NCI-H460 (cell line): ENCODE results near the gene CCDC40. TPM values are rescaled to one million over a fixed set of nuclear protein-coding genes. Genes with fewer than 3 reads are reported as not detected.

ENCODE experiments used
- DNase-seq: peaks from one replicate; pipeline ENCODE4 v3.0.0-alpha.2; 2016; ENCODE audit warnings: low read depth; ENCODE audit errors: extremely low read depth
- small RNA-seq, 2 experiments: library from RNA; depleted of rRNA; stranded (forward); fragments of <200 nt; gene quantifications; one replicate each; pipeline ENCODE3, GENCODE V24; 2014
- total RNA-seq: library from RNA; depleted of rRNA; stranded (reverse); fragments of >200 nt; shearing (Covaris generic); gene quantifications from 2 replicates; pipeline ENCODE4 v1.2.3, GENCODE V29; 2014; rRNA removed

CCDC40 gene
- total RNA-seq, 1 experiment from 2014 or later: 2.0 TPM

DNA sequence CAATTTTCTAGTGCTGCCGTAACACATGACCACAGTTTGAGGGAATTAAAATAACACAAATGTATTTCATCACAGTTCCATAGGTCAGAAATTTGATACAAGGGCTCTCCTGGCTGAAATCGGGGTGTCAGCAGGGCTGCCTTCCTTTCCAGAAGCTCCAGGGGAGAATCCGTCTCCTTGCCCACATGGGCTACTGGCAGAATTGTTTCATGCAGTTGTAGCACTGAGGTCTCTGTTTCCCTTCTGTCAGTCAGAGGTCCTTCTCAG is 89.9 kb downstream of the CCDC40 start:
- DNase-seq: no peak

DNA sequence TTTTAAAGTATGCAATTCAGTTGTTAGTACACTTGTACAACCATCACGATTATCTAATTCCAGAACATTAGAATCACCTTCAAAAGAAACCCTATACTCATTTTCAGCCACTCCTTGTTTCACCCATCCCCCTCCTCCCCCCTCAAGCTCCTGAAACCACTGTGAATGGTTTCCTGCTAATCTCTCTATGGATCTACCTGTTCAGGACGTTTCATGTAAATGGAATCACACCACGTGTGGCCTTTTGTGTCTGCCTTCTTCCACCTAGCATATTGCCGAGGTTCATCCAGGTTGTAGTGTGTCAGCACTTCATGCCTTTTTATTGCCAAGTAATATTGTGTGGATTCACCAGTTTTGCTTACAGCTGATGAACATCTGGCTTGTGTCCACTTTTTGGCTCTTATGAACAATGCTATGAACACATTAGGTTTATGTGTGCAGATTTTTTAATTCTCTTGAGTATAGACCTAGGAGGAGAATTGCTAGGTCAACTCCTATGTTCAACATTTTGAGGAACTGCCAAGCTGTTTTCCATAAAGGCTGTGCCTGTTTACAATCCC is 92.6 kb downstream of the CCDC40 start:
- DNase-seq: no peak

DNA sequence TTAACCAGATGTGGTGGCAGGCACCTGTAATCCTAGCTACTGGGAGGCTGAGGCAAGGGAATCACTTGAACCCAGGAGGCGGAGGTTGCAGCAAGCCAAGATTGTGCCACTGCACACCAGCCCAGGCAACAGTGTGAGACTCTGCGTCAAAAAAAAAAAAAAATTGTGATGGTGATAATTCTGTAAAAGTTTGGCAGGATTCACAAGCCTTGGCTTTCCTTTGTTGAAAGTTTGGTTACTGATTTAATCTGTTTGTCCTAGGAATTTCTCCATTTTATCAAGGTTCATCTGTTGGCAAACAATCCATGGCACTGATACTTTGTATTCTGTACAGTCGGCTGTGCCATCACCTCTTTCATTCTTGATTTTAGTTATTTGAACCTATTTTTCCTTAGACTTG is 94.5 kb downstream of the CCDC40 start:
- DNase-seq: no peak

DNA sequence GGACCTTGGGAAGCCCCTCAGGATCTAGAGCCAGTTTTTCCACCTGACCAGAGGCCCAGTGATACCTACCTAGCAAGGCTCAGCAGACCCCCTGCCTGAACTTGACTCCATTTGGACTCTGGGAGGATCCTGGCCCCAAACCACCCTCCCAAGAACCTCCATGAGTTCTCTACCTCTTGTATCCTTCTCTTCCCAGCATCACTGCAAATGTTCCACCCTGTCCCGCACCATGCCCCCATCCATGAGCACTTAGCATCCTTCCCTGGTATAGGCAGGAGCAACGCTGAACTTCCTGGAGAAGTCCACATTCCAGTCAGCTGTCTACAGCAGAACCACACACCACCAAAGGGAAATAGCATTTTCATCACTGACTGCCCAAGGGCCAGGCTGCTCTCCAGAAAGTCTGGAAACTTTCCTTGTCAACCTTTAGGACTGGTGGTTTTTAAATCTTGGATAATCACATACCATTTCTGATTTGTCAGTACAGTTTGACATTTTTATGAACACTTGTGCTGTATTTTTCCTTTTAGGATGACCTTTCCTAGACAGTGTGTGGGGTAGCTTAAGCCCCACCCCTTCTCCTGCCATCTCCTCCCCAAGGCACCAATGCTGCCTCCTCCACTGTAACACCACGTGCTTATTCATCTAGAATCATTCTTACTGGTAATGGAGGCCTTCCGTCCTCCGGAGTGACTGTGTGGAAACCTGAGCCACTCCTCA is 96.6 kb downstream of the CCDC40 start:
- DNase-seq: no peak

DNA sequence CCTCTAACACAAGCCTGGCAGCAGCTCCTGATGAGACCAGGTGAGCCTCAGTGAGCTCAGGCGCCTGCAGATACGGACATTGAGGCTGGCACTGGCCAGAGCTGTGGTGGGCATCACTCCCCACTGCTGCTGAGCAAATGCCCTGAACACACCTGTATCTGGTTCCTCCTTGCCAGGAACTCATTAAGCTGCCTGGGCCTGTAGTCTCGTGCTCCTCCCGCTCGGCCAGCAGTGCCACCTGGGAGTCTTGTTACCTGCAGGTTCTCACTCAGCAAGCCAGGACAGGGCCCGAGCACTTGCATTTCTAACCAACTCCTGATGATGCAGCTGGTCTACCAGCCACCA is 97.2 kb downstream of the CCDC40 start:
- no peak for DNase-seq

DNA sequence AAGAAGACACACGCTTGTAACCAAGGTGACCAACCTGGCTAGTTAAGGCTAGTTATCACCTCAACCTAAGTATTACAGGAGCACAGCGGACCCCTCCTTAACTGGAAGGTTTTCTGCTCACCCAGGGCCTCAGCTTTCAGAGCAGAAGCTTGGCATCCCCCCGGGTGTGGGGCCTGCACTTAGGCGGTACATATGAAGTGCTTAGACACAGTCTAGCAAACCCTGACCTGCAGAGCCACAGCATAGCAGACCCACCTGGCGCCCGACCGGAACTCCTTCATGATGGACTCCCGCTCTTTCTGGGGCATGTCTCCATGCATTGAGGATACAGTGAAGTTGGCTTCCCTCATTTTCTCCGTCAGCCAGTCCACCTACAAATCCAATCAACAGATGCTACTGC is 100.7 kb downstream of the CCDC40 start:
- DNase-seq: no peak

DNA sequence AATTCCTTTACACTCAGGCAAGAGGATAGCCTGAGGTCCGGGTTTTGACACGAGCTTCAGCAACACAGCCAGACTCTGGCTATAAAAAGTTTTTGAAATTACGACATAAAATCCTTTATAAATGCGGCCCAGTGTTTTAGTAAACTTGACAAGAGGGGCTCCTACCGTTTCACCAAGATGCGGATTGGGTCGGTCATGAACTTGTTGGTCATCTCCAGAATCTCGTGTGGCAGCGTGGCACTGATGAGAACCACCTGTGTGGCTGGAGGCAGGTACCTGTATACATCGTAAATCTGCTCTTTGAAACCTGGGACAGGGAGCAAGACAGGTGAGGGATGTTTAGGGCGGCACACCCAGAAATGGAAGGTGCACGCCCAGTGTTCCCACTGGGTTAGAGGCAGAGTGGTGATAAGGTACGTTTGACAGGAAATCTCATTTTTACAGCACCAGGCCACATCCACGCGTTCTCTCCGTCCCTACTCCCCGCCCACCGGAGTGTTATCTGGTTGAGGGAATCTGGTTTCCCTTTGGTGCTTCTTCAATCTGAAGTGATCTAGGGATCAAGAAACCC is 102.5 kb downstream of the CCDC40 start:
- DNase-seq: no peak

DNA sequence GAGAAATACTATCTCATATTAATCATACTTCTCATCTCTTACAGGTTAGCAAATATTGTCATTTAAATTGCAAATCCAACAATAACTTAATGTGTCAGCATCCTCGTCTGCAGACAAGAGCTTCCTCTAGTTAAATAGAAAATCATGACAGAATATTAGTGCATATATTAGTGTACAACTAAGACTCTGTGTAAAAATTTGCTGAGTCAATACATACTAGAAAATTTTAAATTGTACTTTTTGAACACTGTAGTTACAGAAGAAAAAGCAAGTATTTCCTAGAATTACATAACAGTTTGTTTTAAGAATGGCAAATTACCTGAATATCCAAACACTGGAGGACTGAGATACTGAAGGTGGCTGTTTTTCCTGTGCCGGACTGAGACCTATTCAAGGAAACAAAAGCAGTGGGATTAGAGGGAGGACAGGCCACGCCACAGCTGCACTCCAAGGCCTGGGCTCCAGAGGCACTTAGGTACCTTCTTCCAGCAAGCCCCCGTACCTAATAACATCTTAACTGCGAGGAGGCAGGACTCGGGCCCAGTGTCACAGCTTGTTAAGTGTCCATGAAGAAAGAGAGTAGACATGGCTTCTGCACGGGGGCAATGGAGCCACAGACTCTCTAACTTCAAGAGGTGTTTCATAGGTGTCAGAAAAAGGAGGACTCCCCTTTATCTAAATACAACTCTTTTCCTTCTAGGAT is 105.2 kb downstream of the CCDC40 start:
- no peak for DNase-seq

DNA sequence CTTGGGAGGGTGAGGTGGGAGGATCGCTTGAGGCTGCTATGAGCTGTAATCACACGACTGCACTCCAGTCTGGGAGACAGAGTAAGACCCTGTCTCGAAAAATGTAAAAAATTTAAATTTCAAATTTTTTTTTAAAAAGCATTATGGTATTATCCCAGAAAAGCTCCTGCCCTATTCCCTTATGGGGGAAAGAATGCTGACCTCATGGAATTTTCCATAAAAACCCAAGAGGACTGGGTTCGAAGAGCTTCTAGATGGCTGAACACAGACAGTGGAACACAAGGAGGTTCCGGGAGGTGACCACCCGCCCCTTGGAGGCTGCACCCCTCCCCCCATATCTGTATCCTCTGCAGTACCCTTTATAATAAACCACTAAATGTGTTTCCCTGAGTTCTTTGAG is 106.5 kb downstream of the CCDC40 start:
- DNase-seq: no peak

DNA sequence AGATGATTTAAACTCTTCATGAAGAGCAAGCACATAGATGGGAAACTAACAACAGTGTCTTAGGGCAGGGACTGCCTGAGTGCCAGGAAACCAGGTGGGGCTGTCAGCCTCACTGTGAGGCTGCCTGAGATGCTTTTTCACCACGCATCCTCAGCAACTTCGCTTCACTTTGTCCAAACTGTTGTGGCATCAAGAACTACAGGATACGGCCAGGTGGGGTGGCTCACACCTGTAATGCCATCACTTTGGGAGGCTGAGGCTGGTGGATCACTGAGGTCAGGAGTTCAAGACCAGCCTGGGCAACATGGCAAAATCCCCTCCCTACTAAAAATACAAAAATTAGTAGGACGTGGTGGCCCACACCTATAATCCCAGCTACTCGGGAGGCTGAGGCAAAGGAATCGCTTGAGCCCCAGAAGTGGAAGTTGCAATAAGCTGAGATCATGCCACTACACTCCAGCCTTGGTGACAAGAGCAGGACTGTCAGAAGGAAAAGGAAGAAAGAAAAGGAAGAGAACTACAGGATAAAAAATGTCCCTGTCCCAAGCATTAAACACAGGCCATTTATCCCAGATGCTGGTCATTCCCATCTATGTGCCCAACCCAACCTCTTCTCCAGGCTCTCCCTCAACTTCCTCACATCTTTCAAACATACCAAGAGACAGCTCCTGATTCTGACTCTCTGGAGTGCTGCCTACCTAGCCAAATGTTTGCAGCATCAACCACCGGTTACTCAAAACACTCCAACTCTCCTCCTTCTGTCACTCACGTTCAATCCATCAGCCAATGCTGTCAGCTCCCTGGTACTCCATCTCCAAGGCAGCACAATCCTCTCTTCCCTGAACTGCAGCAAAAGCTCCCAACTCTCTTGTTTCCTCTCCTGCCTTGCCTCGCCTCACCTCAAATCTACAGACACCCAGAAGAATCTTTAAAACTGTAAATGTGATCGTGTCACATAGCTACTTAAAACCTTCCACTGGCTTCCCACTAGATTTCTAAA is 108.9 kb downstream of the CCDC40 start:
- DNase-seq: no peak

DNA sequence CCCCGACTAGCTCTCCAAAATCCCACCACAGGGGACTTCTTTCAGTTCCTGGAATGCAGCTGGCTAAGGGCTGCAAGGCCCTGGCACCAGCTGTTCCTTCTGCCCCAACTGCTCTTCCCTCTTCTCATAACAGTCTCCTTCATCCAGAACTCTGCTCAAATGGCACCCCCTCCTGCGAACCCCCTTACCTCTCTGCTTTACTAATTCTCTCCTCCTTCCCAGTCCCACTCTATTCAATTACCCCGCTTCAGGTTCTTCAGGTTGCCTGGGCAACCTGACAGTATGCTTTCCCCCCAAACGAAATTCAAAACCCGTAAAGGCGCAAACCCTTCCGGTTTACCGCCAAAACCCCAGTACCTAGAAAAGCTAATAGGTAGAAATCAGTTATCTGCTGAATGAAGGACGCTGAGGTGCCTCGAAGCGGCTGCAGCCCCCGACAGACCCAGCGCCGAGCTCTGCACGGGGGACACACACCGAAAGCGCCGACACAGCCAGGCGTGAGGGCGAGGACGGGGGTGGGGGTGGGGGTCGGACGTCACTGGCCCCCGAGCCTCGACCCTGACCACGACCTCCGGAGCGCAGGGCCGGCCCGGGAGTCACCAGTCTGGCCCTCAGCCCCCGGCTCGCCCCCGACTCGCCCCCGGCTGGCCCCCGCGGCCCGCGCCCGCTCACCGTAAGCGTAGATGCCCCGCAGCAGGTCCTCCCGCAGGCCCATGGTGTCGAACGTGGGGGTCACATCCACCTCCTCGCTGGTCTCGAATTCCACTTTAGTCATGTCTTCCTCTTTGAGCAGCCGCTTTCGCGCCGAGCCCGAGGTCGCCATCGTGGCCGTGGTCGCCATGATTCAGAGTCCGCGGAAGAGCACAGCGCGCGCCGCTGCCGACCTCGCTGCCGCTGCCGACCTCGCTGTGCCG is 109.9 kb downstream of the CCDC40 start:
- no peak for DNase-seq

DNA sequence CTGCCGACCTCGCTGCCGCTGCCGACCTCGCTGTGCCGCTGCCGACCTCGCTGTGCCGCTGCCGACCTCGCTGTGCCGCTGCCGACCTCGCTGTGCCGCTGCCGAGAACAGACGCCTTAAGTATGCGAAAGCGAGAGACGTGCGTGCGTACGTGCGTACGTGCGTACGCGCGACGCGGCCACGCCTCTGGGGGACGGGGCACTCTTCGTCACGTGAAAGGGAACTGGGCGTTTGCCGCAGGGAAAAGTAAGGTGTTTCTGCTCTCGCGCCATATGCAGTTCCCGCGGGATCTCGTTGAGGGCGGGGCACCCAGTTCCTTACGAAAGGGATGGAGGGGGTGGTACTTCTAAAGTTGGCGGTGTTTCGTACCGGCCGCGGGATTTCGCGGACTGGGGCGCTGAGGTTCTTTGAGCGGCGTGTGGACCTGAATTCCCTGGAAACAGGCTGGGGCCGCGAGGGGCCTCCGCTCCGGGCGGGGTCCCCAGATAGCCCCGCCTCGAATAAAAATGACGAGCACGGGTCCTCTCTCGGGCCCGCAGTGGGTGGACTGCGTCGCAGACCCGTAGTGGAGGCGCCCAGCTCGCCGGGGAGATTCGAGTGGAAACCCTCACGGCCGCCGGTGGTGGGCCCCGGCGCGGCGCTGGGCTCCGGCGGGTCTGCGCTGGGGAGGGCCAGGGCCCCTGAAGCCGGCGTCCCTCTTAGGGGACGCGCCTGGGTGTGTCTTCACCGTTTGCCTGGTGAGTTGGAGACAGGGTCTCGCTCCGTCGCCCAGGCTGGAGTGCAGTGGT is 110.8 kb downstream of the CCDC40 start, which contains the start of gene EIF4A3:
Gene EIF4A3 (minus strand): TSS at position 94 of the 788 bp plus-strand sequence. CDS start 167 bp downstream, outside the sequence.
- DNase-seq: peak; percentile 99

Small RNA genes lying within 50 kb of the gene (small RNA-seq; reads per million reads assigned to genes)
- gene AC087741.2 (0 reads per million in 2 experiments), gene MIR1268B (0 reads per million in 2 experiments)

Other genes starting within 250 kb of the CCDC40 start
- gene CBX8, start 239.6 kb upstream of the CCDC40 start, total RNA-seq: 7.8 and 11.0 TPM in 2 replicates
- 88.2 and 100 TPM in 2 replicates for gene CBX4, start 197.2 kb upstream of the CCDC40 start, total RNA-seq
- gene TBC1D16, start 770 bp upstream of the CCDC40 start, total RNA-seq: 12.3 and 12.4 TPM in 2 replicates
- 45.1 and 51.0 TPM in 2 replicates for gene GAA, start 64.9 kb downstream of the CCDC40 start, total RNA-seq
- 86.7 and 96.7 TPM in 2 replicates for gene EIF4A3, start 110.5 kb downstream of the CCDC40 start, total RNA-seq
- gene CARD14, start 133.4 kb downstream of the CCDC40 start, total RNA-seq: 0.46 and 0.62 TPM in 2 replicates
- gene SGSH, start 183.7 kb downstream of the CCDC40 start, total RNA-seq: 7.5 and 10.2 TPM in 2 replicates
- gene SLC26A11, start 183.8 kb downstream of the CCDC40 start, total RNA-seq: 5.9 and 7.6 TPM in 2 replicates
- 52.7 and 60.8 TPM in 2 replicates for gene RNF213, start 224.2 kb downstream of the CCDC40 start, total RNA-seq